Measurements from ENCODE around the gene KATNAL2. TPM values are rescaled to one million over a fixed set of nuclear protein-coding genes. Genes with fewer than 3 reads are reported as not detected.

Gene KATNAL2
- total and polyA plus RNA-seq, 11 donors = 0.91 to 5.5 (median 2.0) TPM

DNA sequence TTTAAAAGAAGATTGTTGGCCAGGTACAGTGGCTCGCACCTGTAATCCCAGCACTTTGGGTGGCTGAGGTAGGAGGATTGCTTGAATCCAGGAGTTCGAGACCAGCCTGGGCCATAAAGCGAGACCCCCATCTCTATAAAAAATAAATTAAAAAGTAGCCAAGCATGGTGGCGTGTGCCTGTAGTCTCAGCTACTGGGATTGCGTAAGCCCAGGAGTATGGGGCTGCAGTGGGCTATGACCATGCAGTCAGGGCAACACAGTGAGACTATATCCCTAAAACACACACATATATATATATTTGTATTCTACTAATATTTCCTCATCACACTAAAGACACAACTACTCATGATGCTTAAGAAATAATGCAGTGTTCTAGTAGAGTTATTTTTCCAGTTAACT is 225.8 kb downstream of the KATNAL2 start:
- no peak for ATAC-seq
- 98 to 100% (median 98%) methylated on average over 5 of the region's 5 CpGs for WGBS, 4 donors
- intact Hi-C loops (cut with DNase I) = loop anchor here in 1 of 10 donors (5.0 kb wide), 1 partner anchor 34 kb away; the partner anchor contains the start of gene IER3IP1
- H3K4me1 ChIP-seq = peaks cover 0 to 33% (median 11%) of the 10 kb centered on the region in 12 donors
- H3K27me3 ChIP-seq = no peaks in the 10 kb centered on the region
- H3K9me3 ChIP-seq = no peaks in the 10 kb centered on the region
- H3K27ac ChIP-seq = no peak overlapping the region
- no peak for TF ChIP-seq CTCF (IDR thresholded peaks at IDR 0.05)
- no peak for TF ChIP-seq POLR2A (IDR thresholded peaks at IDR 0.05)
- H3K36me3 ChIP-seq = no peaks in the 10 kb centered on the region
- no peak for DNase-seq
- no peak overlapping the region for H3K4me3 ChIP-seq

DNA sequence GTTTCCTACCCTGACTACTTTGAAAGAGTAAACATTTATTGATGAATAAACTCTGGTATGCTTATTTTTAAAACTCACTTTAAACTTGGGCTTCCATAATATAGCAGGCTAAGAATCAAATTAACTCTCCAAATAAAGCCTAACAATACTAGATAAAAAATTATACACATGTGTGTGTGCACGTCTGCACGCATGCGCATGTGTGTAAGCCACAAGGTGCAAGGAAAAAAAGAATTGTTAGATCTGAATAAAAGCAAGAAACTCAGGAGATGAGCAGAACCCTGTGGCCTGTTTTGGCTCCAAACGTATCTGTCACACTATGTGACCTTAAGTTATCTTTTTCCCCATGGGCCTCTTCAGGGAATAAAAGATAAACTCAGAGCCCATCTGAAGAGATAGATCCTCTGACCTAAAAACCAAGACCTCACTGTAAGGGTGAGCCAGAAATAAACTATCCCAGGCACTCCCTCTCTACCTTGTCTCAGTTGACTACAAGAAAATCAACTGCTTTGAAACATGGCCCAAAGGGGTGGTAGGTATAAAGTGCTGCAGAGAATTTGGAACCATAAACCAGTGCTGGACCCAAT is 226.6 kb downstream of the KATNAL2 start:
- 72 to 76% (median 73%) methylated on average over 4 of the region's 4 CpGs for WGBS, 4 donors
- peak overlapping the region in 3 of 12 donors; percentile 10 to 37 (median 25) for H3K27ac ChIP-seq
- H3K4me3 ChIP-seq = no peak overlapping the region

DNA sequence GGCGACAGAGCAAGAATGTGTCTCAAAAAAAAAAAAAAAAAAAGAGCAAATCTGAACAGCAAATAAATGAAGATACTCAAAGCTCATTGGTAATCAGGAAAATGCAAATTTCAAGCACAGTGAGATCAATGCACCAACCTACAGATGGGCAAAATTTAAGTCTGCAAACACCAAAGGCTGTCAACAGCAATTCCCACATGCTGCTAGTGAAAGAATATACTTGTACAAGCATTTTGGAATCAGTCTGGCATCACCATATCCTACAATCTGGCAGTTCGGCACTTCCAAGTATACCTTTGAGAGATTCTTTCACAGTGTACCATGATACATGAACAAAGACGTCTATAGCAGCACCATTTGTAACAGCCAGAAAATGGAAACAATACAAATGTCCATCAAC is 228.8 kb downstream of the KATNAL2 start:
- DNase-seq (no peak), ATAC-seq (no peak)
- H3K27me3 ChIP-seq = no peaks in the 10 kb centered on the region
- no peaks in the 10 kb centered on the region for H3K36me3 ChIP-seq
- TF ChIP-seq POLR2A (IDR thresholded peaks at IDR 0.05) = no peak
- TF ChIP-seq CTCF (IDR thresholded peaks at IDR 0.05) = no peak
- no peak overlapping the region for H3K4me3 ChIP-seq
- intact Hi-C loops (cut with DNase I) = no loop called here
- peaks cover 1 to 54% (median 28%) of the 10 kb centered on the region in 12 donors for H3K4me1 ChIP-seq
- H3K27ac ChIP-seq = no peak overlapping the region
- H3K9me3 ChIP-seq = no peaks in the 10 kb centered on the region
- 82 to 87% (median 84%) methylated on average over 3 of the region's 3 CpGs for WGBS, 4 donors

More for the DNA sequence above, 226.6 kb downstream of the KATNAL2 start:
- ATAC-seq = peak in 3 of 4 donors; percentile 69 to 76 (median 74)
- Histone ChIP-seq H3K9me3 (no peaks in the 10 kb centered on the region), H3K4me1 (peaks cover 0 to 41% (median 18%) of the 10 kb centered on the region in 12 donors), H3K36me3 (no peaks in the 10 kb centered on the region), H3K27me3 (no peaks in the 10 kb centered on the region)
- TF ChIP-seq CTCF (IDR thresholded peaks at IDR 0.05) = no peak
- no peak for TF ChIP-seq POLR2A (IDR thresholded peaks at IDR 0.05)
- intact Hi-C loops (cut with DNase I) = loop anchor here in 1 of 10 donors (5.0 kb wide), 1 partner anchor 33 kb away; the partner anchor contains the start of gene IER3IP1
- no peak for DNase-seq

DNA sequence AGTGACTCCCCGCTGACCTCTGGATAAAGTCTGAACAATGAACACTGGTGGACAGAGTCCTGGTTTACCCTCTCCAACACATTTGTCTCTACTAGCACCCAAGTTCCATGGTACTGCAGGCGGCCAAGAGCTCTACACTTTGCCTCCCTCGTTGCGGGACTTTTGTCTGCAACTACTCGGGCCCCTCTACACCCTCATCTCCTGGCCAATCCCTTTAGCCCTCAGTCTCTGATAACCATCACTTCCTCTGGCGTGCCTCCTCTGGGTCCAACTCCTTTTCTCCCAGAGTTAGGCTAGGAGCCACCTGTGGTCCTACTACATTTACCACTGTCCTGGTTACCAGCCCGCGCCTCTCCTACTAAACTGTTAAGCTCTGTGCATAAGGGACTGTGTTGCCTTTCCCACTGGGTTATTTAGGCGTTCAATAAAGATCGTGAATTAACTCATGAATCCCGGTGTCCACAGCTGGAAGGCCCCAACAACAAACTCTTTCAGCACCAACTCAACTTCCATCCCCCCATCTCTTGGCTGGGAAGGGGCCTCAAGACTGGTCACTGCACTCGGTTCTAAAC is 232.1 kb downstream of the KATNAL2 start:
- TF ChIP-seq POLR2A (IDR thresholded peaks at IDR 0.05) (no peak), CTCF (IDR thresholded peaks at IDR 0.05) (no peak)
- ATAC-seq = peak in 1 of 4 donors; percentile 2
- peak overlapping the region; percentile 87 to 98 (median 94) for H3K27ac ChIP-seq
- whole genome bisulfite sequencing, 4 donors = 25 to 27% (median 26%) methylated on average over 12 of the region's 12 CpGs
- no peaks in the 10 kb centered on the region for H3K9me3 ChIP-seq
- intact Hi-C loops (cut with DNase I) = loop anchor here in 1 of 10 donors (2.0 kb wide), 1 partner anchor 25 kb away; no protein-coding TSS in a partner anchor
- peak in 2 of 5 donors; percentile 7 to 23 for DNase-seq
- peak overlapping the region; percentile 29 to 89 (median 73) for H3K4me3 ChIP-seq
- peaks cover 0 to 14% (median 12%) of the 10 kb centered on the region in 9 donors for H3K36me3 ChIP-seq
- no peaks in the 10 kb centered on the region for H3K27me3 ChIP-seq
- H3K4me1 ChIP-seq = peaks cover 3 to 49% (median 24%) of the 10 kb centered on the region in 12 donors

Data from heart left ventricle (tissue), 16 donors.